HG03354 (cell line): ENCODE results near the gene KCNMA1.
"Not testable (repeated sequence)": the region's sequence is repeated elsewhere in the genome, so short reads cannot be mapped to it uniquely, and the experiment has no call there.

Experiments
- ATAC-seq: cut with Tn5 transposase; IDR thresholded peaks from one replicate; pipeline ENCODE4 v1.9.1; 2021; ENCODE audit warnings: mild to moderate bottlenecking; ENCODE audit not compliant: unreplicated experiment, poor library complexity, severe bottlenecking

Gene KCNMA1

DNA sequence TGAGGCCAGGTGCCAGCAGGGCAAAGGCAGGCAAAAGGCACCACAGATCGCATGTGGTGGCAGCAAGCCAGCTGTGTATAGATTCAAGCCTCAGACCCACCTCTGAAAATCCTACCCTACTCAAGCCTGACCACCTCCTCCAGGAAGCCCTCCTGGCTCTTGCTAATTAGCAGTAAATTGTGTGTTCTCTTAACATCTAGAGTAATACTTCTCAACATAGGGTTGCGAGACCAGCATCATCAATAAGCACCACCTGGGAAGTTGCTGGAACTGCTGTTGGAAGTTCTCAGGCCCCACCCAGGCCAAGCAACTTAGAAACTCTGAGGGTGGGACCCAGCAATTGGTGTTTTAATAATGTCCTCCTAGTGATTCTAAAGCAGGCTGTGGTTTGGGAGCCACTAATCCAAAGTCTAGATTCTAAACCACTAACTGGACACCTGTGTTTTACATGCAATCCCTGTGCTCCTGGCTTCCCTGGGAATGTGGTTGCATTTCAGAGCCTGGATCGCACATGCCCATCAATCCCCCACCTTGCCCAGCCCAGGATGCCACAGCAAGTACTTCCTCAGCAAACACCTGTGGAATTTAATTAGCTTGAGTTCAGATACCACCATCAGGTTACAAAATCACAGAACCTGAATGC is 46.2 kb downstream of the KCNMA1 start:
- no peak for ATAC-seq

DNA sequence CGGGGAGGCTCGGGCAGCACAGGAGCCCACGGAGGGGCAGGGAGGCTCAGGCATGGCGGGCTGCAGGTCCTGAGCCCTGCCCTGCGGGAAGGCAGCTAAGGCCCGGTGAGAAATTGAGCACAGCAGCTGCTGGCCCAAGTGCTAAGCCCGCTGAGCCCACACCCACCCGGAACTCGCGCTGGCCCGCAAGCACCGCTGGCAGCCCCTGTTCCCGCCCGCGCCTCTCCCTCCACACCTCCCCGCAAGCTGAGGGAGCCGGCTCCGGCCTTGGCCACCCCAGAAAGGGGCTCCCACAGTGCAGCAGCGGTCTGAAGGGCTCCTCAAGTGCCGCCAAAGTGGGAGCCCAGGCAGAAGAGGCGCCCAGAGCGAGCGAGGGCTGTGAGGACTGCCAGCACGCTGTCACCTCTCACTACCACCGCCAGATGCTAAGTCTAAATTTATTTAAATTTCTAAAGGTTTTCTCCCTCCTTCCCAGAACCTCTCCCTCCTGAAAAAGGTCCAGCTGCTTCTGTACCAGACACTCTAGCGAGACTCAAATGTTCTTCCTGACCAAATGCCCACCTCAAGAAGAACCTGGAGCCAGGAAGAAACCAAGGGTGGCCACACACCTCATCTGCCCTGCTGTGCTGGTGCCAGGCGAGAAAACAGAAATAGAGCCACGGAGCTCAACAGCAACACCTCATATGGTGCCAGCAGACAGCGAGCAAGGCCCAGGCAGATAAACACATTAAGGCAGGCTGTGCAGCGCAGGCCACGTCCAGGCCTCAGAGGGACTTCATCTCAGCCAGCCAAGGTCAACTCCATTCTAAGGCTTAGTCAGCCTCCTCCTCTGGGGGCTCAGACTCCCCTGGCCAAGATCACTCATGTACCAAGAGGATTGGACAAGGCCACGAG is 47.0 kb downstream of the KCNMA1 start:
- no peak for ATAC-seq

DNA sequence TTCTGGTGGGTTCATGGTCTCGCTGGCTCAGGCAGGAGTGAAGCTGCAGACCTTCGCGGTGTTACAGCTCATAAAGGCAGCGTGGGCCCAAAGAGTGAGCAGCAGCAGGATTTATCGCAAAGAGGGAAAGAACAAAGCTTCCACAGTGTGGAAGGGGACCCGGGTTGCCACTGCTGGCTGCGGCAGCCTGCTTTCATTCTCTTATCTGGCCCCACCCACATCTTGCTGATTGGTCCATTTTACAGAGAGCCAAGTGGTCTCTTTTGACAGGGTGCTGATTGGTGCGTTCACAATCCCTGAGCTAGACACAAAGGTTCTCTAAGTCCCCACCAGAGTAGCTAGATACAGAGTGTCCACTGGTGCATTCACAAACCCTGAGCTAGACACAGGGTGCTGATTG is 47.9 kb downstream of the KCNMA1 start:
- not testable (repeated sequence) for ATAC-seq

DNA sequence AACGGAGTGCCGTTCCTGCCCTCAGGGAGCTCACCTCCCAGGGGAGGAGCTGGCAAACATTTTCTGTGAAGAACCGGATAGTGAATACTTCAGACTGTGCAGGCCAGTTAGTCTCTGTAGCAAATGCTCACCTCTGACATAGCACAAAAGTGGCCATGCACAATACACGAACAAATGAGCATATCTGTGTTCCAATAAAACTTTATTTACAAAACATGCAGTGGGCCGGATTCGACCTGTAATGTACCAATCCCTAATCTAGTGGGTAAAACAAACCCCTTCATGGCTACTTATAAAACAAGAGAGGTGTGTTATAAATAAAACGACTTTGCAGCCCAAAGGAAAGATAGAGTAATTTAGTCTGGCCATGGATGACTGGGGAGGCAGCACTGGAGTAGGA is 48.7 kb downstream of the KCNMA1 start:
- ATAC-seq = no peak

DNA sequence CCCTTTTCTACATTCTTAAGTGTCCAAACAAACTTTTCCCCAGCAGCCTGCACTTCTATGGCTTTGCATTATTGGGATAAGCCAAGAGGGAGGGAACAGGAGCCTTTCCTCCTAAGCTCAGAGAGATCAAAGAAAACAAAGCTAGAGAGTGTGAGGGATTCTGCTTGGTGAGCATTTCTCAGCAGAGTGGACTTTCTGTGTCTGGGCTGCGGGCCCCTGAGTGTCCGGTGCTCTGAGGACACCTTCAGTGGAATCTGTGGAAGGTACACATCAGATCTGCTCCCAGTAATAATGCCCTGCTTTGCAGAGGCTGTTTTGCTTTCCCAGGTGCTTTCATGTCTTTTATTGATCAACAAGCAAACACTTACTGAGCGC is 50.2 kb downstream of the KCNMA1 start:
- ATAC-seq = no peak

GRCh38 chr10:77586719-77587415 is 50.7 kb downstream of the KCNMA1 start:
- no peak for ATAC-seq

GRCh38 chr10:77584938-77585337 is 52.7 kb downstream of the KCNMA1 start:
- ATAC-seq = no peak

DNA sequence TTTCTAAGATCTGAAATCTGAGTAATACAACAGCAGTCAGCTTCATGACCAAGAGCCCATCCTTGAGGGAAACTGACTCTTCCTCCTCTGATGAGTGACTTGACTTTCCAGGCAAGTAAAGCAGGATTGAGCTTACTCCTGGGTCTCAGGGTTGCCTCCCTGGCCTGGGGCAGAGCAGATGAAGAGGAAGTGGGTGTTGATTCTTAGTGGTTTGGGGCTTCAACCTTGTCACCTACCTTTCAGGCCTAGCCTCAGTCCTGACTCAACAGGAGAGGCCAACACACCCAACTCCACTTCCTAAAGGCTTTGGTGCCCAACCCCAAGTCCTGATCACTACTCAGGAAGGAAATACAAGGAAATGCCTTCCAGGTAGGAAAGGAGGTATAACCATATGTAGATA is 54.1 kb downstream of the KCNMA1 start:
- ATAC-seq = no peak

- ATAC-seq = no peak
Measured at GRCh38 chr10:77582710-77583115, 54.9 kb downstream of the KCNMA1 start.

DNA sequence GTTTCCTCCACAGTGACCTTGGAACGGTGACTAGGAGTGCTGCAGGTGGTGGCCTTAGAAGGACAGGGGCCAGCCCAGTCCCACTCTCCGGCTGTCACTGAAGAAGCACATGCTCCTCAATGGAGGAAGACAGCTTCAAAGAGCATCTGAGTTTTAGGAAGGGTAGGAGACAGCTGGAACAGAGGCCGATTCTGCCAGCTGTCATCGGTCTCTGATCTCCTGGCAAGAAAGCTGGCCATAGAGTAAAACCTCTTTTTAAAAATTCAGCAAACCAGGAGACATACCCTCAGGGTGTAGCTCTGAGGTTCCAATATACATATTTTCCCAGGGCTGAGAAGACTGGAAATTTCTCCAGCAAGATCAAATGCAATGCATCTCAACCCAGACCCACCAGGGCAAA is 55.9 kb downstream of the KCNMA1 start:
- no peak for ATAC-seq

GRCh38 chr10:77580482-77580881 is 57.1 kb downstream of the KCNMA1 start:
- no peak for ATAC-seq

GRCh38 chr10:77578583-77579227 is 58.9 kb downstream of the KCNMA1 start:
- no peak for ATAC-seq

DNA sequence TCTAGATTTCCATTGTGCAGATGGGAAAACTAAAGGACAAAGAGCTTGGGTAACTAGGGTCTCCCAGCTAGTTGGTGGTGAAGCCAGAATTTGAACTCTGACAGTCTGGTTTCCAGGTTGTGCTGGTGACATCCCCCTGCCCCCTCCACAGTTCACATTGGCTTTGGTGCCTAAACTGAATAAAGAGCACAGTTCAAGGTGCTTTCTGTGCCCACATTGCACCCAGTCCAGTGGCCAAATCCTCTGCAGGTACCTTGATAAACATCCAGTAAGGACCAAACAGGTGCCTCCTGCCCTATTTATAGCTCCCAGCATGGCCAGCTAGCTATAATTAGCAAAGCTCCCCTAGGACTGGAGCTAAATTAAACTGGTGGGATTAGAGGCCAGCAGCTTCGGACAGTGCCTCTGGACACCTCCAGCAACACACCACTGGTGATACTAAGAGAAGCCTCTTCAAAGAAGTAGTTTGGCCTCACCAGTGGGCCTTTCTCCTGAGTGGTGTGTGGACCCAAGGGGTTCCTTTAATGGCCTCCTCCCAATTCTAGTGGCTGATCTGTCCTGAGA is 59.9 kb downstream of the KCNMA1 start:
- ATAC-seq = no peak

DNA sequence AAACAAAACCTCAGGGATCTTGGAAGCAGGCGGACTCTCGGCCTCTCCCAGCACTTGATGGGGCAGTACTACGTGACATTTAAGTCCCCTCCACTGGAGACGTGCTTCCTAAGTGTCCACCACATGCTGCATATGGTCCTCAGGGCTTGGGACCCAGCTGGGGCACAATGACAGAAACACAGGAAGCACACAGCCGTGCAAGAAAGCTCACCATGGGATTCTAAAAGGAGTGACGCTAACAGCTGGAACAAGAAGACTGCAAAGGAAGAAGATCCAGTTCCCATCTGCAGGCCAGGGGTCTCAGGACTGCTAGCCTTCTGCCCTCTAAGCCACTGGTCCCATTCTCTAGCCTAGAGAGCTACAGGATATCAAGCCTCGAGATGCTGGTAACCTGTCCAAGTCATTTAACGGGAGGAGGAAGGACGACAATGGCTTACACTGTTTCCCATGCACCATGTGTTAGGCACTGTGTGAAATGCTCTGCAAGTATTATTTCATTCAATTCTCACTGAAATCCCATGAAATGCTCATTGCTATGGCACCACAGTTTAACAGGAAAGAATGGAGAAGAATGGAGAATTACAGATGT is 61.1 kb downstream of the KCNMA1 start:
- ATAC-seq = no peak

DNA sequence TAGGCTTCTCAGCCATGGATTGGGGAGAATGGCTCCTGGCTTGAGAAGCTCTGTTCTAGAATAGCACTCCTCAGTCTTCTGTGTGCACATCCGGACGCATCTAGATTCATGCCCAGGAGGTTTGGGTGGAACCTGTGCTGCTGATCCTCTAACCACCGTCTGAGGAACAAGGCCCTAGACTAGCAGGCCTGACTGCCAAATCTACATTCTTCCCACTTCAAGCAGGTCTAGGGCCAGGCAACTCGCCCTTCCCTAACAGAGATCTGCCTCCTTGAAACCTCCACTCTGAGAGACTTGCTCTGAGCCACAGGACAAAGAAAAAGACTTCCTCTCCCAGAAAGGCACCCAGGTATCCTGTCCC is 61.6 kb downstream of the KCNMA1 start:
- ATAC-seq = no peak

- no peak for ATAC-seq
Measured at GRCh38 chr10:77575271-77576006, 62.2 kb downstream of the KCNMA1 start.

DNA sequence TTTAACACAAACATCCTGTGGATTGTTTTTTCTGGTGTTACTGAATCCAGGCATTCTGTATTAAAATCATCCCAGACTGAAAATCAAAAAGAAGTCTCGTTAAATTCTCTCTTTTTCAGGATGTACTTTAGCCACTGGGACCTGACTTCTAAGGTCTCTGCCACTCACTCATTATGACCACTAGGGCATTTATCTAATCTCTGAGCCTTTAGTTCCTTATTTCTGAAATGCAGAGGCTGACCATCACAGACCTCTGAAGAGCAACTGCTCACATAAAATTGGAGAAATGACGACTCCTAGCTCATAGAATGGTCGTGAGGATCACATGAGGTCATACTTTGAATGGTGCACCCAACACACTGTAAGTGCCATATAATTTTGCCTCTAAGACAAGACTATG is 63.2 kb downstream of the KCNMA1 start:
- ATAC-seq = no peak

DNA sequence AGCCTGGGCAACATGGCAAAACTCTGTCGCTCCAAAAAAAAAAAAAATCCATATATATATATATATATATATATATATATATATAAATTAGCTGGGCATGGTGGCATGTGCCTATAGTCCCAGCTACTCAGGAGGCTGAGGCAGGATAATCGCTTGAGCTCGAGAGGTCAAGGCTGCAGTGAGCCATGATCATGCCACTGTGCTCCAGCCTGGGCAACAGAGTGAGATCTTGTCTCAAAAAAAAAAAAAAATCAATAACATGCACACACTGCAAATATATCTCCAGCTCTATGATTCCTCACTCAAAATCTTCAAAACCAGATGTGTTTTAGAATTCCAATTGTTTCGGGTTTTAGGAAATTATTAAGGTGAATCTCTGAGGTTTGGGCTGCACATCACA is 65.1 kb downstream of the KCNMA1 start:
- ATAC-seq = not testable (repeated sequence)

DNA sequence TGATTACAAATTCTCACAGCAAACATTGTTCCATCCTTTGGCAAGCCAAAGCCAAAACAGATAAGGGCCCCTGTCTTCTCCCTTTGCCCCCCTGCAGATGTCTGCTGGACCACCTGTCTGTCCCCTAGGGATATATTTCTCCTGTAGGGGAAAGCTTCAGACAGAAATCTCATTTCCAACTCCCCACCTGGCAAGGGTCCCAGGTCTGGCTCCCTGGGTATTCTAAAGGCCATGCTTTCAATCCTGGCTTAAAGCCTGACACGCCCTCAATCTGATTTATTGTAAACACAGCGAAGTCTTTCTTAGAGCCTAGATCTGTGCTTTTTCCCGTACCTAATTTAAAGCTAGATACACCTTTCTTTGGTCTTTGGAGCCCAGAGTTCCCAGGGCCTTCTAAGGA is 66.1 kb downstream of the KCNMA1 start:
- no peak for ATAC-seq
